ENCODE data around the gene SPACA6.

SPACA6 gene

DNA sequence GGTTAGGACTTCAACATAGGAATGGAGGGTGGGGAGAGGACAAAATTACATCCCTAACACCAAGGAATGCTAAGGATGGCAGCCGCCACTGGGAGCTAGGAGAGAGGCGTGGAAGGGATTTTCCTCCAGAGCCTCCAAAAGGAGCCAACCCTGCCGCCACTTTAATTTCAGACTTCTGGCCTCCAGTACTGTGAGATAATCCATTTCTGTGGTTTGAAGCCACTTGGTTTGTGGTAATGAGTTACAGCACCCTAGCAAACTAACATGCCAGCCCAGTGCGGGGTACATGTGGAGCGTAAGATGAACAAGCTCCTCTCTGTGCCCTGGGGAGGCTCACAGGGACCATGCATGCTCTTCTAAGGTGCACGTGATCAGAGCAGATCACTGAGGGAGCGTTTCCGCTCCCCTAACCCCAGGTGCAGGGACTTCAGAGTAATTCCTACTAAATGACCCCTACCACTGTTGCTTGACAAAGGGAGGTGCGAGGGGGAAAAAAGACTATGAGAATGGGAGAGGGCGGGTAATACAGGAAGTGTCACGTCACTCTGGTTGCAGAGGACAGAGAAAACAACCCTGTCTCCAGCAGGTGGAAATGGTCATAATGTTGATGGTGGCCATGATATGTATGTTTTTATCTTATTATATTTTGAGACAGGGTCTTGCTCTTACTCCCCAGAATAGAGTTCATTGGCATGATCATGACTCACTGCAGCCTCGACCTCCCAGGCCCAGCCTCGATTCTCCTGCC, 46.5 kb downstream of the SPACA6 start:
- DNase-seq, result no peak

DNA sequence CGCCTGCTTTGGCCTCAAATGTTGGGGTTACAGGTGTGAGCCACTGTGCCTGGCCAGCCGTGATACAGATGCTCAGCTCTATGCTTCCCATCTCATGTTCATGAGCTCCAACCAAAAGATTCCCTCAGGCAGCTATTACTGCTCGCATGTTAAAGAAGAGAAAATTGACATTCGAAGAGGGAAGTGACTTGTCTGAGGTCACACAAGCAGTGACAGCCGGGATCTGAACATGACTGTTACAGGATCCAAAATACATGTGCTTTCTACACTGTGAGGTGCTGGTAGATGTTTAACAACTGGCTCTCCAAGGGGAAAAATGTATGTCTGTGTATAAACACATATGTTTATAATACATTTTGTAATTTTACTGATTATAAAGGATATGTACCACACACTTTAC, 47.2 kb downstream of the SPACA6 start:
- no peak for DNase-seq

DNA sequence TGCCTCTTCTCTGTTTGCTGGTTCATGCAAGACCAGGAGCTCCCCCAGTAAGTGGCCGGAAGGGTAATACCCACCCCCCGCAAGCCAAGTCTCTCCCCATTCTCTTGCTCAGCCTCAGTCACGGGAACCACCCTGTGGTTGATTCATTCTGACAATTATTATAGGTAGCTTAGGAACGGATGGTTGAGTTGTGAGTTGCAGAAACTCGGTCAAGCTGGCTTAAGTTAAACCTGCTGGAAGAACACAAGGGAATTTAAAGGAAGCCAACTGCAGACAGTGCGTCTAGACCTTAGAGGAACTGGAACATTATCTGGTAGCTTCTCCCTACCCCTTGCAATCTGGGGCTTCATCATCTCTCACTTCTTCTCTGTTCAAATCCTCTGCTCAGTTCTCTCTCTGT, 49.7 kb downstream of the SPACA6 start:
- DNase-seq, result no peak

DNA sequence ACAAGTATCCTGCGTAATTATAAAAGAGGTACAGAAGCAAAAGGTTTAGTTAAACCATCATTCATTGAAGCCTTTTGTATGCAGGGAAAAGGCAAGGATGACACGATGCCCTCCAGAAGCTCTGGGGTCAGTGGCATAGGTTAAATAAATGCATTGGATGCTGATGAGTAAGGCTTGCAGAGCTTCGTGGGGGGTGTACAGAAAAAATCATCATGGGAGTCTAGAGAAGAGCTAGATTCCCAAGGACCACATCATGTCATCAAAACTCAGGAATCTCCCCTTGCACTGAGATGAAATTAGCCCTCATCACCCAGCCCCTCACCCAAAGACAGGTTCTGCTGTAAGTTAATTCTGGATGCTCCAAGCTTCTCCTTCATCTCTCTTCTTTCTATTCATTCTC, 50.3 kb downstream of the SPACA6 start:
- DNase-seq, result no peak

DNA sequence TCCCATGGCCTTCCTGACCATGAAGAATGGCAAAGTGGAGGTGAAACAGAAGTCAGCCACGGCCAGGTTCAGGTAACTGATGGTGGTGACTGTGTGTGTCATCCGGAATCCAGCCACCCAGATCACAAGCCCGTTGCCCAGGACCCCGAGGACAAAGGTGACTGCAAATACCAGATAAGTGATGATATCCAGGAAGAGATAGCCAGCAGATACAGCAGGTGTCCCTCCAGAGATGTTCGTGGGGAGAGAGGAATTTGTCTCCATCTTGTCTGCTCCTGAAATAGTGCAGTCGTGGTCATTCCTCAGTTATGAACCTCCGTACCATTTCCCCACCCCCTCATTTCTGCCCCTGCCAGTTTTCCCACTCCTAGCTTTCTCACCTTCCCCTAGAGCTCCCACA, 53.6 kb downstream of the SPACA6 start:
- DNase-seq, result no peak

DNA sequence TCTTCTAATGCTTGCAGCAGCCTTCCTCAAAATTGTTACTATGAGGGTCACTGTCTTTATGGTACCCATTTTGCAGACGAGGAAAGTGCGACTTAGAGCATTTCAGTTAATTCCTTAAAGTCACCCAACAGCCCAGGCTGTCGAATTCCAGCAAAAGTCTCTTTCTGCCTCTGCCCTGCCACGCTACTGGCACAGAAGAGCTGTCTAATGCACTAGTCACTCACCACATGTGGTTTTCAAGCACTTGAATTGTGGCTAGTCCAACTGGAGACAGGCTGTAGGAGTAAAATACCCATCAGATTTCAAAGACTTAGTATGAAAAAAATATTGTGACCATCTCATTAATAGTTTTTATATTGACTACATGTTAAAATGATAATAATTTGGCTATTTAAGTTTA, 56.8 kb downstream of the SPACA6 start:
- DNase-seq, result no peak

DNA sequence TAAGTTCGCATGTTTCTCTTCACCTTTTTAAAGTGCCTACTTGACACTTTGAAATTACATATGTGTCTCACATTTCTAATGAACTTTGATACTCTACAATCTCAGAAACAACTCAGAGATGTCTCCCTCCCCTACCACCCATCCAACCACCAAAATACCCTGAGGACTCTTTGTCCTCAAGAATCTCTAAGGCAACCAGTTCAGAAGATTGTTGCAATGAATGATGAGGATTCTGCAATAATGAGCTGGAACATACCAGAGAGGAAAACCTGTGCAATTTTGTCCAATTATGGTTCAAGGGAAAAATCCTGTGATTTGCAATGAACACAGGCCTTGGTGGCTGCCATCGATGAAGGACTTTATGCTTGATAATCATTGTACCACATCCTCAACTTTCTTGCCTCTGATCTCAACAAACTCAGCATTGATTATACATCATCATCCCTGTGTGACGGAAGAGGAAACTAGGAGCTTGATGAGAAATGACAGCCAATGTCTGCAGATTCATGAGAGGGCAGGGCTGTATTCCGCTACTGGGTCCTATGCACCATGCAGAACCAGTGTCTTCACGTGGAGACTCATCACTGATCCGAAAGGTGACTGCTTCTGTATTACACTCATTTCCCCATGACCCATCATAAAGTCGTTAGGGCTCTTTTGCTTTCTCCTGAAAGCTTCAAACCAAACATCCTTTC, 57.4 kb downstream of the SPACA6 start:
- no peak for DNase-seq

DNA sequence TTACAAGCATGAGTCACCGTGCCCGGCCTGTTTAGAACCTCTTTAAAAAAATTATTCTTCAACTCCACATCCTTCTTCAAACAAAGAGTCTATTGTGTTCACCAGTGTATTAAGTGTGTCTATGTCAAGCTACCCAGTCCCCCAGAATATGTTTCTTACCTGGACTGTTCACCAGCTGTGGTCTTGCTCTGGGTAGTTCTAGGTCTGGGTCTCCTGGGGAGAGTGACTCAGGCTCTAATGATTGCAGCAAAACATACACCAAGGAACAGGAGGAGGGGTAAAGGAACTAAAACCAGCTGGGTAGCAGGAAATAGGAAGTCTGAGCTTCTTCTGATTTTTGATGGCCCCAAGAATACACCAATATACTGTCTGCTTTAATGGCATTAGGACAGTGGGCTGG, 58.5 kb downstream of the SPACA6 start, which contains the start of gene FPR1:
Gene FPR1 (minus strand): TSS at position 224 of the 400 bp plus-strand sequence. CDS start 4,884 bp downstream, outside the sequence.
- DNase-seq, result no peak

DNA sequence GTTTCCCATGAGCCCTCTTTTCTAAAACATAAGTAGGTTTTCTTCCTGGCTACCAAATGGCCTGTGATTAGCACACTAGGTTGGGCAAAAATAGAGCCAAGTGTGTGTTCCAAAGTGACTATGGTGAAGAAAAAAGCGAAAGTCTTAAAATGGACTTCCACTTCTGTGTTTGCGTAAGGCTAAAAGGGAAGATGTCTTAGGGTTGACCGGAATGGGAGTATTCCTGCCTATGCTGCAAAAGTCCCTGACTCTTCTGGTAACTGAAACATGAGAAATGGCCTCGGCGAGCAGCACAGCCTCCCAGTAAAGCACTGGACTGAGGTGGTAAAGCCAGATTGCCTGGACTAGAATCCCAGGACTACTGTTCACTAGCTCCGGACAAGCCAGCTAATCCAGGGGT, 61.0 kb downstream of the SPACA6 start:
- DNase-seq, result no peak

DNA sequence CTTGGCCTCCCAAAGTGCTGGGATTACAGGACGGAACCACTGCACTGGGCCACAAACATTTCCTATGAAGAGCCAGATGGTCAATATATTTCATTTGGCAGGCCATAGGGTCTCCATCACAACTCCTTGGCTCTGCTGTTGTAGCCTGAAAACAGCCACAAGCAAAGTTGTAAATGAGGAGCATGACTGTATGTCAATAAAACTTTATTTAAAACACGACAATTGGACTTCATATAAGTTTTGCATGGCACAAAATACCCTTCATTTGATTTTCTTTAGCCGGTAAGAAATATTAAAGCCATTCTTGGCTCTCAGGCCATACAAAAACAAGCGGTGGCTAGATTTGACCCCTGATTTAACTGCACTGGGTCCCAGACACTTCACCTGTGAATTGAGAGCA, 61.6 kb downstream of the SPACA6 start:
- DNase-seq, result no peak
